GM23338 (cell line): ENCODE data around the gene SYT6. TPM values are rescaled to one million over a fixed set of nuclear protein-coding genes. Genes with fewer than 3 reads are reported as not detected.

Source experiments
- ATAC-seq: fragments of 200-7000 bp; cut with Tn5 transposase; 3 replicates; pipeline ENCODE4 v1.9.1; 2020
- DNase-seq: peaks from one replicate; pipeline ENCODE4 v3.0.0-alpha.2; 2015; ENCODE audit warnings: low spot score
- H2AFZ ChIP-seq: fragments of 200-600 bp; sonication (generic); 2 replicates; pipeline ENCODE4 v1.8.0; 2016; ENCODE audit warnings: antibody characterized with exemption, mild to moderate bottlenecking, moderate library complexity
- H3F3A ChIP-seq: fragments of 200-600 bp; sonication (generic); replicated peaks from 2 replicates; pipeline ENCODE4 v1.8.0; 2017; ENCODE audit warnings: antibody characterized with exemption, mixed run types, low read depth
- H3K27ac ChIP-seq: fragments of 200-600 bp; sonication (generic); 2 replicates; pipeline ENCODE4 v1.6.1; 2016; ENCODE audit warnings: low read depth
- H3K27me3 ChIP-seq: fragments of 200-600 bp; sonication (generic); 2 replicates; pipeline ENCODE4 v1.8.0; 2016; ENCODE audit warnings: mild to moderate bottlenecking, mixed run types, moderate library complexity; ENCODE audit not compliant: insufficient read depth
- H3K36me3 ChIP-seq: fragments of 200-600 bp; sonication (generic); 2 replicates; pipeline ENCODE4 v1.8.0; 2016; ENCODE audit warnings: mild to moderate bottlenecking; ENCODE audit not compliant: insufficient read depth
- H3K4me1 ChIP-seq: fragments of 200-600 bp; sonication (generic); 2 replicates; pipeline ENCODE4 v1.8.0; 2016; ENCODE audit warnings: mild to moderate bottlenecking, moderate library complexity; ENCODE audit not compliant: insufficient read depth
- H3K4me2 ChIP-seq: fragments of 200-600 bp; sonication (generic); 2 replicates; pipeline ENCODE4 v1.7.1; 2017; ENCODE audit warnings: mixed run types
- H3K4me3 ChIP-seq: fragments of 200-600 bp; sonication (generic); 2 replicates; pipeline ENCODE4 v1.6.1; 2016; ENCODE audit warnings: mixed run types
- H3K79me2 ChIP-seq: fragments of 200-600 bp; sonication (generic); replicated peaks from 2 replicates; pipeline ENCODE4 v1.8.0; 2017; ENCODE audit warnings: mild to moderate bottlenecking; ENCODE audit not compliant: insufficient read depth
- H3K9me2 ChIP-seq: fragments of 200-600 bp; sonication (generic); 2 replicates; pipeline ENCODE4 v1.8.0; 2017; ENCODE audit not compliant: insufficient read depth
- H4K20me1 ChIP-seq: fragments of 200-600 bp; sonication (generic); replicated peaks from 2 replicates; pipeline ENCODE4 v1.8.0; 2017; ENCODE audit warnings: mild to moderate bottlenecking; ENCODE audit not compliant: insufficient read depth
- H3K27ac Mint-ChIP-seq: 2 replicates; pipeline ENCODE4 v1.8.0; 2020; ENCODE audit warnings: inconsistent platforms, mild to moderate bottlenecking, moderate library complexity, mixed read lengths
- H3K27me3 Mint-ChIP-seq: 3 replicates; pipeline ENCODE4 v1.8.0; 2022; ENCODE audit warnings: low read depth, mild to moderate bottlenecking, moderate library complexity, mixed read lengths, inconsistent platforms; ENCODE audit not compliant: insufficient read depth, poor library complexity
- H3K36me3 Mint-ChIP-seq: 3 replicates; pipeline ENCODE4 v1.8.0; 2021; ENCODE audit warnings: low read depth, mild to moderate bottlenecking, inconsistent platforms, moderate library complexity, mixed read lengths
- H3K4me1 Mint-ChIP-seq: 3 replicates; pipeline ENCODE4 v1.8.0; 2020; ENCODE audit warnings: mild to moderate bottlenecking, inconsistent platforms, mixed read lengths
- H3K4me3 Mint-ChIP-seq: 3 replicates; pipeline ENCODE4 v1.8.0; 2021; ENCODE audit warnings: moderate library complexity, mild to moderate bottlenecking, inconsistent platforms, mixed read lengths
- H3K9me3 Mint-ChIP-seq: 3 replicates; pipeline ENCODE4 v1.8.0; 2020; ENCODE audit warnings: moderate library complexity, mild to moderate bottlenecking, inconsistent platforms, mixed read lengths
- EZH2phosphoT487 ChIP-seq: fragments of 200-600 bp; sonication (generic); IDR thresholded peaks from one replicate; pipeline ENCODE4 v1.8.1; 2018; ENCODE audit warnings: antibody characterized with exemption; ENCODE audit not compliant: unreplicated experiment
- JUNB ChIP-seq: IDR thresholded peaks from one replicate; pipeline ENCODE4 v1.6.1; 2016; ENCODE audit warnings: antibody characterized with exemption; ENCODE audit not compliant: unreplicated experiment
- POLR2AphosphoS5 ChIP-seq: IDR thresholded peaks from 2 replicates; pipeline ENCODE4 v1.6.1; 2016; ENCODE audit warnings: antibody characterized with exemption, low read depth
- STAT1 ChIP-seq: IDR thresholded peaks from one replicate; pipeline ENCODE4 v1.6.1; 2016; ENCODE audit warnings: antibody characterized with exemption; ENCODE audit not compliant: unreplicated experiment
- ZNF331 ChIP-seq: fragments of 250-450 bp; sonication (Bioruptor Pico); IDR thresholded peaks from 2 replicates; pipeline ENCODE4 v1.5.0; 2020; ENCODE audit warnings: low read depth, mild to moderate bottlenecking, moderate library complexity
- polyA plus RNA-seq: library from polyadenylated mRNA; unstranded; fragments of >200 nt; fragmentation: Nextera tagmentation; extraction: Ambion mirVana; gene quantifications from 2 replicates; pipeline ENCODE4 v1.2.1, GENCODE V29; 2016
- total RNA-seq: library from RNA; depleted of rRNA; stranded (reverse); fragments of >200 nt; shearing (Covaris generic); gene quantifications from 2 replicates; pipeline ENCODE4 v1.2.3, GENCODE V29; 2014
- TF ChIP-seq, protein P1 (sequence below): IDR thresholded peaks from one replicate; pipeline ENCODE4 v1.6.1; 2018; ENCODE audit warnings: antibody characterized with exemption; ENCODE audit not compliant: unreplicated experiment

Gene SYT6
- total and polyA plus RNA-seq, 2 experiments from 2014 or later: 31.2 to 42.6 TPM

DNA sequence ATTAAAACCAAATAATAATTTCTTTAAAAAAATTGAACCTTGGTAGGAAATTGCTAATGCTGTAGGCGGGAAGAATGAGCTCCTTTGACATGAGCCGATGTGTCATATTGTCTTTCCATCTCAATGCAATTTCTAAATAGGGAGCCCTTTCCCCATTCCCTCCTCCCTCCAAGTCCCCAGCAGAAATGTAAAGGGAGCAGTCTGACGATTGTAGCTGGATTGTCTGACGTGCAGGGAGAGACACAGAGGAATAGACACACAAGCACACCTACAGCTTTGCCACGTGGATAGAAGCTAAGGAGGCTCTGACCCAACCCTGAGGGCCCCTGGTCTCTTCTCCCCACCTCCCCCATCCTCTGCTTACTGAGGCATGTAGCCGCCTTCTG lies 3.6 kb upstream of the SYT6 start:
- Mint-ChIP-seq H3K36me3 (no peaks in the 10 kb centered on the region), H3K4me1 (peaks cover 28% of the 10 kb centered on the region), H3K9me3 (peaks cover 3% of the 10 kb centered on the region; the same call in 1 of the 3 replicates), H3K27ac (no peak overlapping the region), H3K27me3 (peaks cover 35% of the 10 kb centered on the region), H3K4me3 (no peak overlapping the region)
- no peak overlapping the region for H3K4me3 ChIP-seq
- ATAC-seq (no peak), DNase-seq (no peak)
- H3K79me2 ChIP-seq: peaks cover 9% of the 10 kb centered on the region
- H3K4me2 ChIP-seq: 0 out of 2 replicates have a peak overlapping the region, but pooled peaks have one; percentile 32
- peaks cover 36% of the 10 kb centered on the region for H3K4me1 ChIP-seq
- H3F3A ChIP-seq: peaks cover 16% of the 10 kb centered on the region
- H3K9me2 ChIP-seq: 0 out of 2 replicates have a peak, but pooled peaks cover 5% of the 10 kb centered on the region
- TF ChIP-seq, protein P1, sequence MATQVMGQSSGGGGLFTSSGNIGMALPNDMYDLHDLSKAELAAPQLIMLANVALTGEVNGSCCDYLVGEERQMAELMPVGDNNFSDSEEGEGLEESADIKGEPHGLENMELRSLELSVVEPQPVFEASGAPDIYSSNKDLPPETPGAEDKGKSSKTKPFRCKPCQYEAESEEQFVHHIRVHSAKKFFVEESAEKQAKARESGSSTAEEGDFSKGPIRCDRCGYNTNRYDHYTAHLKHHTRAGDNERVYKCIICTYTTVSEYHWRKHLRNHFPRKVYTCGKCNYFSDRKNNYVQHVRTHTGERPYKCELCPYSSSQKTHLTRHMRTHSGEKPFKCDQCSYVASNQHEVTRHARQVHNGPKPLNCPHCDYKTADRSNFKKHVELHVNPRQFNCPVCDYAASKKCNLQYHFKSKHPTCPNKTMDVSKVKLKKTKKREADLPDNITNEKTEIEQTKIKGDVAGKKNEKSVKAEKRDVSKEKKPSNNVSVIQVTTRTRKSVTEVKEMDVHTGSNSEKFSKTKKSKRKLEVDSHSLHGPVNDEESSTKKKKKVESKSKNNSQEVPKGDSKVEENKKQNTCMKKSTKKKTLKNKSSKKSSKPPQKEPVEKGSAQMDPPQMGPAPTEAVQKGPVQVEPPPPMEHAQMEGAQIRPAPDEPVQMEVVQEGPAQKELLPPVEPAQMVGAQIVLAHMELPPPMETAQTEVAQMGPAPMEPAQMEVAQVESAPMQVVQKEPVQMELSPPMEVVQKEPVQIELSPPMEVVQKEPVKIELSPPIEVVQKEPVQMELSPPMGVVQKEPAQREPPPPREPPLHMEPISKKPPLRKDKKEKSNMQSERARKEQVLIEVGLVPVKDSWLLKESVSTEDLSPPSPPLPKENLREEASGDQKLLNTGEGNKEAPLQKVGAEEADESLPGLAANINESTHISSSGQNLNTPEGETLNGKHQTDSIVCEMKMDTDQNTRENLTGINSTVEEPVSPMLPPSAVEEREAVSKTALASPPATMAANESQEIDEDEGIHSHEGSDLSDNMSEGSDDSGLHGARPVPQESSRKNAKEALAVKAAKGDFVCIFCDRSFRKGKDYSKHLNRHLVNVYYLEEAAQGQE: no peak
- TF ChIP-seq JUNB (no peak), EZH2phosphoT487 (no peak), POLR2AphosphoS5 (no peak), STAT1 (no peak)
- peaks cover 18% of the 10 kb centered on the region for H4K20me1 ChIP-seq
- H3K36me3 ChIP-seq: no peaks in the 10 kb centered on the region
- H3K27me3 ChIP-seq: peaks cover 56% of the 10 kb centered on the region
- no peak overlapping the region for H3K27ac ChIP-seq
- H2AFZ ChIP-seq: no peak overlapping the region

DNA sequence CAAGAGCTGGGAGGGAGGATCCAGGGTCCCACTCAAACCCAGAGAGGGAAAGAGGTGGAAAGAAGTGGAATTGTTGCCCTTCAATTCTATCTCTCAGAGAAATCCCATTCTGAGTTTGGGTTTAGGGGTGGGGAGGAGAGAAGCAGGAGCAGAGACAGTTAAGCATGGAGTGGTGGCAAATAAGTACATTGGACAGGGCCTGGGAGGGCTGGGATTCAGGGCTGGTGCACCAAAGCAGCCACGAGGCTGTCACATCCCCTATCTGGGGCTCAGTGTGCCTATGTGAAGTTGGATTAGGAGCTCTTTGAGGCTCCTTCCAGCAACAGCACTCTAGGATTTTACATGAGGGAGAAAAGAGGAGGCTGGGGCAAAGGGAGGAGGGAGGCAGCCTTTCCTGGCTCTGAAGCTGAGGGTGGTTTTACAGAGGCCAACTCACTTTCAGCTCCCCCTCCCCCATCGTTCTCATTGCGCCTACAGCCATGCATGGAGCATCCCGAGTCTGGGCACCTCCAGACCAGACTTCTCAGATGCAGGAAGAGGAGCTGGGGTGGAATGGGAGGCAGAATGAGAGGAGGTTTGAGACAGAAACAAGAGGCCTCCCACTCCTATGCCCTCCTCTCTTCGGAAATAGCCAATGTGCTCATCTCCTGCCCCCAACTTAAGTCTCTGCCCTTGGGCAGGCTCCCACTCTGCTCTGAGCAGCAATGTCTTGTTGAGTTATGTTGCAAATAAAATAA lies 3.0 kb upstream of the SYT6 start:
- peaks cover 32% of the 10 kb centered on the region for H3K4me1 Mint-ChIP-seq
- Histone ChIP-seq H3K27me3 (peaks cover 56% of the 10 kb centered on the region), H3F3A (peaks cover 16% of the 10 kb centered on the region), H3K4me2 (0 out of 2 replicates have a peak overlapping the region, but pooled peaks have one; percentile 32), H4K20me1 (peaks cover 18% of the 10 kb centered on the region), H3K27ac (no peak overlapping the region), H3K9me2 (0 out of 2 replicates have a peak, but pooled peaks cover 5% of the 10 kb centered on the region), H3K79me2 (peaks cover 14% of the 10 kb centered on the region), H2AFZ (no peak overlapping the region), H3K4me1 (peaks cover 36% of the 10 kb centered on the region), H3K4me3 (no peak overlapping the region), H3K36me3 (no peaks in the 10 kb centered on the region)
- DNase-seq (peak; percentile 39), ATAC-seq (peak; percentile 6)
- H3K27me3 Mint-ChIP-seq: peaks cover 38% of the 10 kb centered on the region
- H3K27ac Mint-ChIP-seq: no peak overlapping the region
- H3K9me3 Mint-ChIP-seq: peaks cover 3% of the 10 kb centered on the region; the same call in 1 of the 3 replicates
- no peaks in the 10 kb centered on the region for H3K36me3 Mint-ChIP-seq
- H3K4me3 Mint-ChIP-seq: no peak overlapping the region
- TF ChIP-seq, protein P1: peak; percentile 81
- no peak for TF ChIP-seq ZNF331
